GM18867 (cell line): ENCODE measurements around the gene ANKRD13B.
"Not testable (repeated sequence)": the region's sequence is repeated elsewhere in the genome, so short reads cannot be mapped to it uniquely, and the experiment has no call there.

Experiments
- ATAC-seq: cut with Tn5 transposase; IDR thresholded peaks from one replicate; pipeline ENCODE4 v1.9.1; 2021; ENCODE audit warnings: mild to moderate bottlenecking, moderate library complexity; ENCODE audit not compliant: unreplicated experiment

ANKRD13B gene

DNA sequence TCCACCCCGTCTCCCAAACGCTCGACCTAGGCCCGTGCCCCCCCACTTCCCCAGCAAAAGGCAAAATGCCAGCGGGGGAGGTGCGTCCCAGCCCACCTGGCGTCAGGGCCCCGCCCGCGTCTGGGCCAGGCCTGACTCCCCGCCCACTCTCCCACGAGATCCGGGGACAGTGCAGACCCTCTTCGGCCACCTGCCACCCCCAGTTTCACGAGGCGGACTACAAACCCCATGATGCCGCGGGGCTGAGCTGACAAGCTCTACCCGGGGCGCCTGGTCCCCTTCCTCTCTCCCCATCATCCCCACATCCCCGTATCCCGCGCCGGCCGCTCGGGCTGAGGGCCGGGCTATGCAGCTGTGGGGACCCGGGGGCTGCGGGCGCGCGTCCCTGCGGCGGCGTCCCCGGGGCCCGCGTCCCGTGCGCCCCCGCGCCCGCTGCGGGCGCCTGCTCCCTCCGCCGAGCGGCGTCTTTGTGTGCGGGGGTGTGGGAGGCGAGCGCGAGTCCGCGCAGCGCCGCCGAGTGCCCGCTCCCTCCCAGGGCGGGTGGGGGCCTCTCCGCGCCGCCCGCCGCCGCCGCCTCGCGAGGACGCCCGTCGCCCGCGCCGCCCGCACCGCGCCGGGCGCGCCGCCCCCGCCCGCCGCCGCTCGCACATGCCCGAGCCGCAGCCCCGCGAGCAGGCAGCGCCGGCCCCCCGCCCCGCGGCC lies at the start of gene ANKRD13B:
Gene ANKRD13B (plus strand): TSS at position 283 of the 702 bp plus-strand sequence. CDS start 490 bp downstream, outside the sequence.
- no peak for ATAC-seq

DNA sequence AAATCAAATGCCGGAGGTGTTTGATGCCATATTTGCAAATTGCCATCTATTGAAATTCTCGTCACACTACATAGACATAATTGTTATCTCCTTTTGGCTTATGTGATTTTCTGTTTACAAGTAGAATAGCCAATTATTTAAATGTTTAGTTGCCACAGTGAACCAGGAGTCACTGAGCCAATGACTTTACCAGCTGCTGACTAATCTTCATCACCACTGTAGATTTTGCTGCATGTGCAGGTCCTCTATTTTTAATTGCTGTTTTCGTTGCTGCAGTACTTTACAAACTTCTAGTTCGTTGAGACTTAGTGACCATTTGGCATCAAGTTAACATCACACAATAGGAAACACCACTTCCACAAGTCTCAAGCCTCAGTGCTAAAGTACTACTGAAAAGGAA lies 48.9 kb upstream of the ANKRD13B start:
- ATAC-seq, result no peak

DNA sequence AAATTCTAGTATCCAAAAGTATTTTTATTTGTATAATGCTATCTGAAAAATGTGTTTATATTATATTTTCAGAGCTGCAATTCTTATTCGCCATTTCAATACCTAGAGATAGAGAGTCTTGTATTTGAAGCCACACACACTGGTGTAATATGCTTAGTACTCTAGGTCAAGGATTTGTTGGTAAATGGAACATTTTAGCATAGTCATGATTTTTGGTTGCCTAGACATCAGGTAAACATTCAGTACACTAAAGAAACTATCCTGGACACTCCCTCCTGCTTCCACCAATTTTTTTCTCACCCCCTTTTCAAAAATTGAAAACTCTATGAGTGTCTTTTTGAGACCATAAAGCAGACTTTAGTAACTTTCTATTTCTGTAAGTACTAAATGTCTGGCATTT lies 46.8 kb upstream of the ANKRD13B start:
- ATAC-seq, result no peak

DNA sequence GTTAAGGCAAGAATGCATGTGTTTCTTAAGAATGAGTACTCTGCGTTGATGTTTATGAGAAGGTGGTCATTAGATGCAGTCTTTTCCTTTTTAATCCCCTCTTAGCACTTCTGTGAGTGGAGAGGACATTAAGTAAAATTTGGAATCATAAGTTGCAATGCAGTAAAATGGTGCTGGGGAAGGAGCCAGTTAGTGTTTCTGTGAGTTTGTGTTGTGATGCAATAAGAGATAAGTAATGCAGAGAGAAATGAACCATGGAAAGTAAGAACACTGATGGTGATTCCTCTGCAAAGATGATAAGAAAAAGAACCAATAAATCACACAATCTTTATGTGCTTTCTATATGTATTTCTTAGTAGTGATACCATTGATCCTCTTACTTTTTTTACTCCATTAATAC lies 46.1 kb upstream of the ANKRD13B start:
- ATAC-seq, result no peak

DNA sequence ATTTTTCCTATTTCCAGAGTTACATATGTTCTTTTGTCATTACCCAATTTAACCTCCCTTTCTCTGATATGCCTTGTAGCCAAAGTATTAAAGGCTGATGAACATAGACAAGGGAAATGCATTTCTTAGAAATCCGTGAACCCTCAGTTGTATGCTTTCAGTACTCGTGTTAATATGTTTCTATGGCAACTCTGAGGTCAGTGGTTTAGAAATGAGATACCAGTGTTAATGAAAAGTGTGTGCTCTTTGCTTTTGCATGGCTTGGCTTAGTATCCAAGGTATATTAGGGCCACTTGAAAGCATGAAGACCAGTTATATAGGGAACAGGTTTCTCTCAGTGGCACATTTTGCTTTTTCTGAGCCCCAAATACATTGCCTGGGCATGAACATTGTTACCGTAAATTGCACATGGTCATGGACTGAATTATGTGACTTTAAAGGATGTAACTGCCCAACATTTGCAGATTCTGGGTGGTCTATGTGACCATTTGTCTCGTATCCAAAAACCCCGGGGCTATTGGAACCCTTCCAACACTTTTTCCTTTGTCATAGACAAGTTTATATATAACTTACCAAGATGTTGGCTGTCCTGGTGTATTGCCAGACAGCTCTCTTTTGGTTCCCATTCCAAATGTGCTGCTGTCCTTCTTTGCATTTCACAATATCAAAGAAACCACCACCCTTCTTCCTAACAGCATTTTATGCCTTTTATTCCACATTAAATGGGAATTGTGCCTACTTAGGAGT lies 43.6 kb upstream of the ANKRD13B start:
- ATAC-seq, result no peak

DNA sequence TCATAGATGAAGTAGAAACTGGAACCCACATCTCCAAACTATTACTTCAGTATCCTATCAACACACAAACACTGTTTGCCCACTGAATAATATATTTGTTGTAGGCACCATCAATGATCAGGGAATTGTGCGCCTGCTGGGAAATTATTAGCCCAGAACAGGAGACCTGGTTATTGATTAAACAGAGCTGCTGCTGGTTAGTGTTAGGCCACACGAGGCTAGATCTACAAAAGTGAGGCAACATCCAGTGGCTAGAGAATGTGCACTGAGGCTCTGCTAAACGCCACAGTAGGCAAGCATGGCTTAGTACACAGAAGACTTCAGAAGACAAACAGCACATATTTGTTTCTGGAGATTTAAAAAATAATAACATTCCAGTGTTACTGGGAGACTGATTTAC lies 37.1 kb upstream of the ANKRD13B start:
- no peak for ATAC-seq

DNA sequence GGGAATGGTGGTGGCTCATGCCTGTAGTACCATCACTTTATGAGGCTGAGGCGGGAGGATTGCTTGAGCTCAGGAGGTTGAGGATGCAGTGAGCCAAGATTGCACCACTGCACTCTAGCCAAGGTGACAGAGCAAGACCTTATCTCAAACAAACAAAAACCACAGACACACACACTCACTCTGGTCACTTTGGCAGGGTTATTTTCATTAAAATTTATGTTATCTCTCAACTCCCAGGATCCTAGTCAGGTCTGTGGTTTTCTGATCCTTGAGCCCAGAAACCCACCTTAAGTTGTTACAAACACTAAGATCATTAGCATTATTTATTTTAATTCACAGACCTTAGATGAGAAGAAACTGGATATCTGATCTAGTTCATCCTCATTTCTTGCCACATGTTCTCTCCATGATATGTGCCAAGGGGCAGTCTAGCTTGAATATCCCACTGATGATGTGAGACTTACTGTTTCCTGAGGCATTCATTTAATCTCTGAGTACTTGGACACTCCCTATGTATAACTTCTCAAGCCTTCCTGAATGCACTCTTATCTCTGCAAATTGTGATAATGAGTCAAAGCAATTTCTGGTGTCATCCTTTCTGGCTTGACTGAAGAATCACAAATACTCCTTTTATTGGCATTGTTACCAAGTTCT lies 35.7 kb upstream of the ANKRD13B start:
- ATAC-seq, result no peak

DNA sequence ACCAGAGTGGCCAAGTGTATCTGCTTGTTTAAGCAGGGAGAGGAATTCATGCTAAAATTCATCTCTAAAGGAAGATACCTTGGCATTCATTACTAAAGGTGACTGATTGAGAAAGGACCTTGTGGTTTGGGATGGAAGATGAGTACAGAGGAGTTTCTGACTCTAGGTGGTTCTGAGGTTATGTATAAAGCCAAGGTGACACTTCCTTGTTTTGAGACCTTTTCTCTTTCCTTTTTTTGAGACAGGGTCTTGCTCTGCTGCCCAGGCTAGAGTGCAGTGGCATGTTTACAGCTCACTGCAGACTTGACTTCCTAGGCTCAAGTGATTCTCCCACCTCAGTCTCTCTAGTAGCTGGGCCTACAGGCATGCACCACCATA lies 35.2 kb upstream of the ANKRD13B start:
- ATAC-seq, result no peak

DNA sequence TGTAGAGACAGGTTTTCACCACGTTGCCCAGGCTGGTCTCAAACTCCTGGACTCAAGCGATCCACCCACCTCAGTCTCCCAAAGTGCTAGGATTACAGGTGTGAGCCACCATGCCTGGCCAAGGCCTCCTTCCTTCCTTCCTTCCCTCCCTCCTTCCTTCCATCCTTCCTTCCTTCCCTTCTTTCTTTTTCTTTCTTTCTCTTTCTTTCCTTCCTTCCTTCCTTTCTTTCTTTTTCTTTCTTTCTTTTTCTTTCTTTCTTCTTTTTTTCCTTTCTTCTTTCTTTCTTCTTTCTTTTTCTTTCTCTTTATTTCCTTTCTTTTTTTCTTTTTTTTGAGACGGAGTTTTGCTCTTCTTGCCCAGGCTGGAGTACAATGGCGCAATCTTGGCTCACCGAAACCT lies 34.8 kb upstream of the ANKRD13B start:
- ATAC-seq, result not testable (repeated sequence)

DNA sequence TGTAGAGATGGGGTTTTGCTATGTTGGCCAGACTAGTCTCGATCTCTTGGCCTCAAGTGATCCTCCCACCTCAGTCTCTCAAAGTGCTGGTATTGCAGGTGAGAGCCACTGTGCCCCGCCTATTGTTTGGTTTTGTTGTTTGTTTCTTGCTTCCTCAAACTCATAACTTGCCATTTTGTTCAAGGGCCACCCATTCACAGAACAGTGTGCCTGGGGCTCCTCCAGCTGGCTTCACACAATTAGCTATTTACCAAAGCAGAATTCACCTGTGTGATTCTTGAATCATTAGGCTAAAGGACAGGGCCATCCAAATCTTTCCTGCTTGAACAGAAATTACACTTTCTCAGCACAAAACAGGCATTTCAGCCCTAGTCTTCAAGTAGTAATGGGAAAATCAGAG lies 33.3 kb upstream of the ANKRD13B start:
- no peak for ATAC-seq

DNA sequence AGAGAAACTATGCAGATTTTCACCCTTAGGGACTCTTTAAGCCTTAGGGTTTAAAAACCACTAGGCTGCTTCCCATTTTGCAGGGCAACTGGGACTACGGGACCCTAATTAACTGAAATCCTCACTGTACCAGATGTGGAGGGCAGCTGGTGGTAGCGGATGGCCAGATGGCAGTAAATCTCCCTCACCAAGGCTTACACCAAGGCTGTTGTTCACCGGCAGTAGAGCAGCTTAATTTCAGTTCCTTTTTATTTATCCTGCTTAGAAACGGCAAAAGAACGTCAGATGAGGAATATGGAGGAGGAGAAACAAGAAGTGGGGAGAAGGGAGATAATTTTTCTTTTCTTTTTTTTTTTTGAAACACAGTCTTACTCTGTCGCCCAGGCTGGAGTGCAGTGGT lies 32.6 kb upstream of the ANKRD13B start:
- ATAC-seq, result no peak

DNA sequence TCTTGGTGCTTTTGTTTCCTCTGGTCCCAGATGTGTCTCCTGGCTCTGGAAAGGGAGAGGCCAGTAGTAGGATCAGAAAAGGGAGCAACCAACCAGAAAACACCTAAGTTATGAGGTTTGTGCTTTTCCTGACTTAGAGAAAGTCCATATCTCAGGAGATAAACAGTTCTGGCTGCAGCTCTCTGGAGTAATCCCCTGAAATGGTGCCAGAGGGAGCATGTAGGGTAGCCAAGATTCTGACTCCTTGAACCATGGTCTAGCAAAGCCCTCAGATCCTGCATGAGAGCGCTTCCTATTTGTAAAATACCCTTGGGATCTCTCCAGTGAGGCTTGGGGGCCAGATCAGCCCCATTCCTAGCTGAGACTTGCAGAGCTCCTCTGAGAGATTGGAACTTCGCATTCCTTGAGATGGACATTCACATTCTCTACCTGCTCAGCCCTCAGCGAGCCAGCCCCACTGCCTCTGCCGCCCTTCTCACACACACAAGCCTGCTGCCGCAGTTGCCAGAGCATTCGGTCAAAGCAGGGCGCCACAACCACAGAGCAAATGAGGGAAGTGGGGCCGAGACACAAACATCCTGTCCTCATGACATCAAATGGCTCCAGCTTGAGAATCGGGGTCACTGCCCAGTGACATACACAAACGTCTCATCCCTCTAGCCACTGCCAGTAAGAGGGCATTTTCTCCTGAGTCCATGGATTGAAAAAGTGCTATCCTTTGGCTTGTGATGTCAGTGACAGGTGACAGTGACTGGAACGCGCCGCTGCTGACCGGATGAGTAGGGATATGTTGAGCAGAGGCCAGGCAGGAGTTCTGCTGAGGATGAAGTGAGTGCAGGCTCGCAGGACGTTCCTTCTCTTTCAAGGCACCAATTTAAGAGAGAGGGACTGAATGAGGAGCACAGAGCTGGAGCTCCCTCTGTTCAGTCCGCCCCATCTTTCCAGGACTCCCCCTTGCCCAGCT lies 31.1 kb upstream of the ANKRD13B start:
- ATAC-seq, result no peak

DNA sequence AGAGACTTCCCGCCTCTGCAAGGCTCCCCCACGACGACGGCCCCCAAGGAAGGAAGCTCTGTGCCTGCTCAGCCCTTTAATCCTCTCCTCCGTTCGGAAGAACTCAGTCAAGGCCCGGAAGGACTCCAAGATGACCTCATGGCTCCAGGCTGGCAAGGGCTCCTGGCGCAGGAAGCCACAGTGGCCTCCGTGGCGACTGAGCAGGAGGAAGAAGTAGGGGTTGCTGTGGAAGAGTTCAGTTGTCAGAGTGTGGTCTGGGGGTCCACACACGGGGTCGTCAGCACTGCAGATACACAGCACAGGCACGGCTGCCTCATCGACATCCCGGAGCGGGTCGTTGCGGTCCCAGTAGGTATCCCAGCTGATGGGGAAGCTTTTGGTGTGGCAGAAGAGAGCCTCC lies 30.3 kb upstream of the ANKRD13B start:
- no peak for ATAC-seq

DNA sequence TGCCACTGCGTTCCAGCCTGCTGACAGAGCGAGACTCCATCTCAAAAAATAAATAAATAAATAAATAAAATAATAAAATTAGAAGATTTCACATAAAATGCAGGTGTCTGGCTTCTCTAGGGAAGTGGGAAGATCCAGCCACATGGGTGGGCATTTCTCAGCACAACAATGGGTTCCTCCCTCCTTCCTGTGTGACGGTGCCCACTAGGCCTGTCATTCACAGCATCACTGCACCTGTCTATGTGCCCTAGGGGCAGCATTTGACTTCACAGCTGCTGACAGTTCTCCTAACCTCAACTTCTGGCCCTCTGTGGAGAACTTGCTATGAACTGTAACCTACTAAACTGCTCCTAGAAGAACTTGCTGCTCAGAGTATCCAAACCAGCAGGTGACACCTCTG lies 29.1 kb upstream of the ANKRD13B start:
- ATAC-seq, result no peak

DNA sequence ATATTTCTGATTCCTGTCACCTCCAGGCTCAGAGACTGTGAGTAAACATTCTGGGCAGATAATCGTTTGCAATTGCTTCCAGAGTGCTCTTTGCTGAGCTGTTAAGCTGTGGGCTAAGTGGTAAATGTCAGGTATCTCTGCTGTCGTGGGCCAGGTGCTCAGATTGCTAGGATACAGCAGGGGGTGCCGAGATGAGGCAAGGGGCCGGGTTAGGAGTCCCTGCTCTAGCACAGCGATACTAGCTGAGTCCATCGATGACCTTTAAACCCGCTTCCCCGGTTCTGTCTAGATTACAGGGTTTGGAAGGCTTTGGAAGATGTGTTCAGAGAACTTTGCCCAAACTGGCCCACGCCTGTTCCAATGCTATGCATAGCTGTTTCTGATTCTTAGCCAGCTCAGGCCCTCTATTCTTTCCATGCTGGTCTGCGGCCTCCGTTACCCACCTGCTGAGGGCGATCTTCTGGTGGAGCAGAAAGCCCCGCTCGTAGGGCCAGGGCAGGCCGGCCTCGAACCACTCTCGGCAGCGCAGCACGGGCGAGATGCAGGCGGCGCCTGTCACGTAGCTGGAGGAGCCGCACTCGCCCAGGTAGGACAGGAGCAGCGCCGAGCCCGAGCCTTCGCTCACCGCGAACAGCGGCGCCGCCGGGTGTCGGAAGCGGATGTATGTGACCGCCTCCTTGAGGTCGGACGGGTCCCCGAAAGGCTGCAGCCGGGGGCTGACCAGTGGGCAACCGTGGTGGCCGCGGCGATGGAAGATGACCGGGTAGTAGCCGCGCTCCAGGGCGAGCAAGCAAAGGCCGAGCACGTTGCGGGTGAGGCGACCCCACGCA lies 27.1 kb upstream of the ANKRD13B start:
- peak; percentile 18 for ATAC-seq

DNA sequence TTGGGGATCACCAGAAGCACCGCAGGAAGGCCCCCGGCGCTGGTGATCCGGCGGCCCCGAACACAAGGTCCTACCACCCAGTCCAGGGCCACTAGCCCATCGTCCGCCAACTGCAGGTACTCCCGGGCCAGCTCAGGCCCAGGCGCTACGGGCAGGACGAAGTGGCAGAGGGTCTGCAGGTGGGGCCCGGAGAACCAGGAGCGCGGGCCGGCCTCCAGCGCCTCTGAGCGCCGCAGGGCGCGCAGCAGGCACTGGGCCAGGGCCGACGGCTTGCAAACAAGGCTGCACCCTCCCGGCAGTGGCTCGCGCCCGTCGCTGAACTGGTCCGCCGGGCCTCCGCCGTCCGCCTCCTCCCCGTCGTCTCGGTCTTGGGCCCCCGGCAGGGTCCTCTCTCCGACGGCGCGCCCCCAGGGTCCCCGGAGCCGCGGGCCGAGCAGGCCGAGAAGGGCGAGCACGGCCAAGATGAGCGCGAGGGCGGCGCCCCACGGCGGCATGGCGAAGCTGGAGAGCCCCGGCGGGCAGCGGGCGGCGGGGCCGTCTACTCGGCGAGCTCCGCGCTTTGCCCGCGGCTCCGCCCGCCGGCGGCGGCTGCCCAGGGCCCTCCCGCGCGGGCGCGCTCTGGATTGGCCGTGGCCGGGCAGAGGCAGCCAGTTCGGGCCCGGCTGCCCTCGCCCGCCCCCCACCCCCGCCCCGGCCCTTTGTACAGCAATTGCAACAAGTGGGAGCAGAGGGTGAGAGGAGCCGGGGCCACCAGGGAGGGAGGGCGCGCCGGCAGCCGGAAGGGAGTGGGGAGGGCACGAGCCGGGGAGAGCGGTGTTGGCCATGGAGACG lies 26.2 kb upstream of the ANKRD13B start, which contains the start of gene ABHD15:
Gene ABHD15 (minus strand): TSS at position 565 of the 831 bp plus-strand sequence. CDS start 71 bp downstream, at position 494.
- ATAC-seq, result peak; percentile 32

DNA sequence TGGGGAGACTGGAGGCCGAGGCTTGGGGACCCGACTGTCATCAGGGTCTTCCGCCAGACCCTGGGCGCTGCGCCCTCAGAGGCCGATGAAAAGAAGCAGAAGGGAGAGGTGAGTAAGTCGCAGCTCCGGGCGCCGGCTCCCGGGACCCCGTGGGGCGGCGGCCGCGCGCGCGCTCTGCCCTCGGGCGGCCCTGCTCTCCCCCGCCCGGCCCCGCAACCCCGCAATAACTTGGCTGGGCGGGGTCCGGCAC lies 25.7 kb upstream of the ANKRD13B start:
- ATAC-seq, result peak; percentile 9

DNA sequence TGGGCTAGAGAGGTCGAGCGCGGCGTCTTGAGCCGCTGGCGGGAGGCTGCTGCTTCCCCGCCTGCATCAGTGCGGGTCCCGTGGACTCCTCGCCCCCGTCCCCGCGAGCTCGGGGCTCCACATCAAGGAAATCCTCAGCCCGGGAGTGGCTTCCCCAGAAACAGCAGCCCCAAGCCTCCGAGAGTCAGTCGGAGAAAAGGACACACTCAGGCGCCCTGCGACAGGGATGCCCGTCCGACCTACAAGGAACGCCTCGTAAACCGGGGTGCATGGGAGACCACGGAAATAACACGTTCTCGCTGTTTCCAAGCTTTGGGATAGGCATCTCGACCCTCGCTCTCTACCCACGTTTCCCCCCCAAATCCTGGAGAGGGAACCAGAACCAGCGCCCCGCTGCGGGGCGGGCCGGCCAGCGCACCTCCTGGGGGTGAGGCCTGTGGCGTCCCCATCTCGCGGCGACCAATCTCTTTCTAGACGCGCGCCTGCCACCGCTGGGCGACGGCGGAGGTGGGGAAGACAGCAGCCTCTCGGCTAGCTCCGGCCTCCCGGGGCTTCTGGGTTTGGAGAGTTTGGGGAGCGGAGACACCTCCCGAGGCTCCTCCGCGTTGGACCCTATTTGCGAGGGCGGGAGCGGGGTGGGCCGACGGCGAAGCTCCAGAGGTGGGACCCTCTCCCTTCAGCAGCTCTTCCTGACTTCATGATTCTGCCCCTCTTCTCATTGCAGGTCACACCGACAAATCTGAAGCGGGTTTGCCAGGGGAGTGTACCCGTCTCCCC lies 25.2 kb upstream of the ANKRD13B start:
- peak; percentile 35 for ATAC-seq
